HEK293 (cell line): ENCODE data around the gene ZCCHC7.

Experiments used
- CTCF ChIP-seq: fragments of 450-650 bp; formaldehyde crosslinking; IDR thresholded peaks from 2 replicates; pipeline ENCODE4 v1.5.1; 2016; ENCODE audit warnings: missing biosample characterization, missing genetic modification characterization
- FEZF1 ChIP-seq: fragments of 450-650 bp; formaldehyde crosslinking; IDR thresholded peaks from 2 replicates; pipeline ENCODE4 v1.5.1; 2016; ENCODE audit warnings: missing biosample characterization, missing genetic modification characterization
- PRDM6 ChIP-seq: fragments of 450-650 bp; formaldehyde crosslinking; IDR thresholded peaks from 2 replicates; pipeline ENCODE4 v1.5.1; 2017; ENCODE audit warnings: missing biosample characterization, missing genetic modification characterization
- ZBTB7A ChIP-seq: fragments of 450-650 bp; formaldehyde crosslinking; IDR thresholded peaks from 2 replicates; pipeline ENCODE4 v1.5.1; 2016; ENCODE audit warnings: low read depth, missing biosample characterization, missing genetic modification characterization
- ZNF18 ChIP-seq: fragments of 450-650 bp; formaldehyde crosslinking; IDR thresholded peaks from 2 replicates; pipeline ENCODE4 v1.5.1; 2016; ENCODE audit warnings: missing biosample characterization, missing genetic modification characterization
- ZNF2 ChIP-seq: fragments of 450-650 bp; formaldehyde crosslinking; IDR thresholded peaks from 2 replicates; pipeline ENCODE4 v1.5.1; 2016; ENCODE audit warnings: missing biosample characterization, missing genetic modification characterization
- ZNF391 ChIP-seq: fragments of 450-650 bp; formaldehyde crosslinking; IDR thresholded peaks from 2 replicates; pipeline ENCODE4 v1.5.1; 2016; ENCODE audit warnings: low read depth, missing biosample characterization, missing genetic modification characterization, borderline replicate concordance
- ZNF639 ChIP-seq: fragments of 450-650 bp; formaldehyde crosslinking; IDR thresholded peaks from 2 replicates; pipeline ENCODE4 v1.5.1; 2016; ENCODE audit warnings: missing biosample characterization, missing genetic modification characterization
- ZNF660 ChIP-seq: fragments of 450-650 bp; IDR thresholded peaks from 2 replicates; pipeline ENCODE4 v1.5.1; 2018; ENCODE audit warnings: missing biosample characterization, mild to moderate bottlenecking, missing genetic modification characterization
- ZNF830 ChIP-seq: fragments of 450-650 bp; IDR thresholded peaks from 2 replicates; pipeline ENCODE4 v1.5.0; 2018; ENCODE audit warnings: missing biosample characterization, missing genetic modification characterization, low read depth, mild to moderate bottlenecking, moderate library complexity

- TF ChIP-seq ZNF830 (tag by site-specific recombination) (no peak), ZNF18 (tag by site-specific recombination) (no peak), ZNF391 (no peak), CTCF (no peak), ZNF2 (tag by site-specific recombination) (no peak), FEZF1 (no peak), ZNF639 (tag by site-specific recombination) (no peak), PRDM6 (tag by site-specific recombination) (no peak), ZBTB7A (tag by site-specific recombination) (no peak), ZNF660 (tag by site-specific recombination) (no peak)
These were observed 59.2 kb downstream of the ZCCHC7 start for GRCh38 chr9:37179576-37179975.
